ENCODE results near the gene ZFP62.

ZFP62 gene

GRCh38 chr5:180799194-180799593 is 61.9 kb downstream of the ZFP62 start:
- peaks cover 13% of the 10 kb centered on the region; the same call in 1 of the 2 replicates for H3K36me3 ChIP-seq (ENCODE audit: control insufficient read depth, insufficient read depth, low read length)
- no peak overlapping the region for H3K4me3 ChIP-seq (ENCODE audit: low read depth, low read length)
- no peaks in the 10 kb centered on the region for H3K9me3 ChIP-seq (ENCODE audit: control insufficient read depth, insufficient read depth, low read depth, low read length)
- peaks cover 23% of the 10 kb centered on the region for H3K4me1 ChIP-seq (ENCODE audit: control insufficient read depth, insufficient read depth, low read length)
- H3K9ac ChIP-seq (ENCODE audit: low read length) = no peak overlapping the region
- H3K27ac ChIP-seq (ENCODE audit: low read depth, low read length) = no peak overlapping the region
- H3K27me3 ChIP-seq (ENCODE audit: control insufficient read depth, insufficient read depth, low read length) = no peaks in the 10 kb centered on the region

DNA sequence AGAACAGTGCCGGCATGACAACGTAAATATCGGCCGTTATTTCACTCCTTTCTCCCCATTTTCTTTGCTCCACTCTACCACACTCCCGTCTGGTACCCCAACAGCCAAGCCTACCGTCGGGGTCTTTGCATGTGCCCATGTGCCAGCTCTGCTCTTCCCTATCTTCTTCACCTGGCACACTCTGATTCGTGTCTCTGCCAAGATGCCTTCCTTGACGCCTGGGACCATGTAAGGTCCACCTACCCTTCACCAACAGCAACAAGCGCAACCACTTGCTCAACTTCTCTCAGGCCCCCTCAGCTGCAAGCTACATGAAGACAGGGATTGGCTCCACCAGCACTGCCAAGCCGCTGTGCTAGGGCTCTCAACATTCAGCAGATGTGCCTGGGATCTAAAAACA is 62.9 kb downstream of the ZFP62 start:
- Histone ChIP-seq H3K9ac (ENCODE audit: low read length) (no peak overlapping the region), H3K9me3 (ENCODE audit: control insufficient read depth, insufficient read depth, low read depth, low read length) (no peaks in the 10 kb centered on the region), H3K27ac (ENCODE audit: low read depth, low read length) (no peak overlapping the region), H3K27me3 (ENCODE audit: control insufficient read depth, insufficient read depth, low read length) (no peaks in the 10 kb centered on the region), H3K4me1 (ENCODE audit: control insufficient read depth, insufficient read depth, low read length) (peaks cover 13% of the 10 kb centered on the region), H3K36me3 (ENCODE audit: control insufficient read depth, insufficient read depth, low read length) (peaks cover 13% of the 10 kb centered on the region; the same call in 1 of the 2 replicates), H3K4me3 (ENCODE audit: low read depth, low read length) (no peak overlapping the region)
